H1 (cell line): Measurements from ENCODE around the gene OR2A25. TPM values are rescaled to one million over a fixed set of nuclear protein-coding genes. Genes with fewer than 3 reads are reported as not detected.

Source experiments
- BCL11A ChIP-seq, 2 experiments: IDR thresholded peaks; one replicate each; pipeline ENCODE4 v1.6.1; 2011; ENCODE audit warnings: low read depth in 2 of 2, low read length in 2 of 2, mild to moderate bottlenecking in 2 of 2
- CEBPB ChIP-seq: IDR thresholded peaks from 2 replicates; pipeline ENCODE4 v1.6.1; 2012; ENCODE audit warnings: low read depth, low read length
- CTBP2 ChIP-seq: IDR thresholded peaks from 2 replicates; pipeline ENCODE4 v1.7.0; 2011; ENCODE audit warnings: borderline replicate concordance, mild to moderate bottlenecking, moderate library complexity, mixed read lengths, low read length; ENCODE audit not compliant: insufficient read depth, insufficient read length
- POLR2AphosphoS5 ChIP-seq: IDR thresholded peaks from 2 replicates; pipeline ENCODE4 v1.6.1; 2011; ENCODE audit warnings: low read depth, low read length
- RAD21 ChIP-seq, 2 experiments: IDR thresholded peaks in 1 of 2; conservative IDR thresholded peaks in 1 of 2; 2 replicates each; pipeline ENCODE4 v1.6.1; 2011; ENCODE audit warnings: low read depth in 2 of 2, low read length in 2 of 2, improper control_type of control experiment in 1 of 2, inconsistent platforms in 1 of 2, mild to moderate bottlenecking in 1 of 2, moderate library complexity in 1 of 2
- SIX5 ChIP-seq: IDR thresholded peaks from 2 replicates; pipeline ENCODE4 v1.6.1; 2011; ENCODE audit warnings: mild to moderate bottlenecking, low read depth, low read length
- SP4 ChIP-seq: IDR thresholded peaks from 2 replicates; pipeline ENCODE4 v1.6.1; 2012; ENCODE audit warnings: low read length, inconsistent platforms
- polyA plus RNA-seq, 7 experiments: library from polyadenylated mRNA; depleted of rRNA in 3 of 7; stranded (reverse) in 5 of 7; unstranded in 2 of 7; fragments of >200 nt in 5 of 7; fragments of 200-250 nt in 2 of 7; gene quantifications; 1 replicate in 5 of 7; 2 replicates in 1 of 7; 4 replicates in 1 of 7; pipeline versions ENCODE4 v1.2.1 to v1.2.3, GENCODE V29; 2011 to 2013; ENCODE audit warnings: missing spikeins in 2 of 7, mixed read lengths in 2 of 7
- total RNA-seq: library from RNA; stranded (reverse); fragmentation: NEBNext Ultra II Directional; extraction: Animal tissue kit (Norgen Biotek cat#: 25700); gene quantifications from 2 replicates; pipeline ENCODE4 v1.2.1, GENCODE V29; 2021
- TF ChIP-seq, protein P1 (sequence below): fragments of 300-600 bp; sonication (generic); IDR thresholded peaks from 2 replicates; pipeline ENCODE4 v1.7.1; 2012; ENCODE audit warnings: low read length, moderate library complexity, mild to moderate bottlenecking, inconsistent platforms; ENCODE audit not compliant: insufficient replicate concordance
- TF ChIP-seq, protein P2 (sequence below), 3 experiments: IDR thresholded peaks; 1 replicate in 2 of 3; 2 replicates in 1 of 3; pipeline versions ENCODE4 v1.5.1 to v1.6.1; 2011; ENCODE audit warnings: low read length in 3 of 3, mild to moderate bottlenecking in 3 of 3, inconsistent platforms in 2 of 3, low read depth in 1 of 3, moderate library complexity in 1 of 3; ENCODE audit not compliant: insufficient read depth in 1 of 3; ENCODE audit errors: control extremely low read depth in 1 of 3

The OR2A25 gene
- total and polyA plus RNA-seq, 2 of the 8 experiments (the other 6 are each of a cell fraction or from before 2014, with no cell fraction given) = not detected

DNA sequence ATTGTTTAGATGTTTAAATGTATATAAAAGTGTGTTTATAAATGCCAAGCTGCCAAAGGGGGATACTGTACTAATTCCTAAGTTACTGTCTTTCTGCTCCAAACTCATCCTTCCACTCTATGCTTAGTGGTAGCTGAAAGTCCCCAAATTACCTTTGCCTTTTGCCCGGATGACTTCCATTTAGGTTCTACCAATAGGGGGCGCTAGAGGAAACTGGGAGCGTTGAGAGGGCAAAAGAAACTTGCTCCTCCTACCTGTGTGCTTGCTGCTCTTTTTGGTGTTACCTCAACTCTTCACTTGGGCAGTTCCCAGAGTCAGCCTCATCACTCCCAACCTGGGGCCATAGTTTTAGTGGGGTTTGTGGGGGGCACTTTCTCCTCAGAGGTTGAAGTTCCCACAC is 5.9 kb upstream of the OR2A25 start (continued):
- TF ChIP-seq, protein P1, sequence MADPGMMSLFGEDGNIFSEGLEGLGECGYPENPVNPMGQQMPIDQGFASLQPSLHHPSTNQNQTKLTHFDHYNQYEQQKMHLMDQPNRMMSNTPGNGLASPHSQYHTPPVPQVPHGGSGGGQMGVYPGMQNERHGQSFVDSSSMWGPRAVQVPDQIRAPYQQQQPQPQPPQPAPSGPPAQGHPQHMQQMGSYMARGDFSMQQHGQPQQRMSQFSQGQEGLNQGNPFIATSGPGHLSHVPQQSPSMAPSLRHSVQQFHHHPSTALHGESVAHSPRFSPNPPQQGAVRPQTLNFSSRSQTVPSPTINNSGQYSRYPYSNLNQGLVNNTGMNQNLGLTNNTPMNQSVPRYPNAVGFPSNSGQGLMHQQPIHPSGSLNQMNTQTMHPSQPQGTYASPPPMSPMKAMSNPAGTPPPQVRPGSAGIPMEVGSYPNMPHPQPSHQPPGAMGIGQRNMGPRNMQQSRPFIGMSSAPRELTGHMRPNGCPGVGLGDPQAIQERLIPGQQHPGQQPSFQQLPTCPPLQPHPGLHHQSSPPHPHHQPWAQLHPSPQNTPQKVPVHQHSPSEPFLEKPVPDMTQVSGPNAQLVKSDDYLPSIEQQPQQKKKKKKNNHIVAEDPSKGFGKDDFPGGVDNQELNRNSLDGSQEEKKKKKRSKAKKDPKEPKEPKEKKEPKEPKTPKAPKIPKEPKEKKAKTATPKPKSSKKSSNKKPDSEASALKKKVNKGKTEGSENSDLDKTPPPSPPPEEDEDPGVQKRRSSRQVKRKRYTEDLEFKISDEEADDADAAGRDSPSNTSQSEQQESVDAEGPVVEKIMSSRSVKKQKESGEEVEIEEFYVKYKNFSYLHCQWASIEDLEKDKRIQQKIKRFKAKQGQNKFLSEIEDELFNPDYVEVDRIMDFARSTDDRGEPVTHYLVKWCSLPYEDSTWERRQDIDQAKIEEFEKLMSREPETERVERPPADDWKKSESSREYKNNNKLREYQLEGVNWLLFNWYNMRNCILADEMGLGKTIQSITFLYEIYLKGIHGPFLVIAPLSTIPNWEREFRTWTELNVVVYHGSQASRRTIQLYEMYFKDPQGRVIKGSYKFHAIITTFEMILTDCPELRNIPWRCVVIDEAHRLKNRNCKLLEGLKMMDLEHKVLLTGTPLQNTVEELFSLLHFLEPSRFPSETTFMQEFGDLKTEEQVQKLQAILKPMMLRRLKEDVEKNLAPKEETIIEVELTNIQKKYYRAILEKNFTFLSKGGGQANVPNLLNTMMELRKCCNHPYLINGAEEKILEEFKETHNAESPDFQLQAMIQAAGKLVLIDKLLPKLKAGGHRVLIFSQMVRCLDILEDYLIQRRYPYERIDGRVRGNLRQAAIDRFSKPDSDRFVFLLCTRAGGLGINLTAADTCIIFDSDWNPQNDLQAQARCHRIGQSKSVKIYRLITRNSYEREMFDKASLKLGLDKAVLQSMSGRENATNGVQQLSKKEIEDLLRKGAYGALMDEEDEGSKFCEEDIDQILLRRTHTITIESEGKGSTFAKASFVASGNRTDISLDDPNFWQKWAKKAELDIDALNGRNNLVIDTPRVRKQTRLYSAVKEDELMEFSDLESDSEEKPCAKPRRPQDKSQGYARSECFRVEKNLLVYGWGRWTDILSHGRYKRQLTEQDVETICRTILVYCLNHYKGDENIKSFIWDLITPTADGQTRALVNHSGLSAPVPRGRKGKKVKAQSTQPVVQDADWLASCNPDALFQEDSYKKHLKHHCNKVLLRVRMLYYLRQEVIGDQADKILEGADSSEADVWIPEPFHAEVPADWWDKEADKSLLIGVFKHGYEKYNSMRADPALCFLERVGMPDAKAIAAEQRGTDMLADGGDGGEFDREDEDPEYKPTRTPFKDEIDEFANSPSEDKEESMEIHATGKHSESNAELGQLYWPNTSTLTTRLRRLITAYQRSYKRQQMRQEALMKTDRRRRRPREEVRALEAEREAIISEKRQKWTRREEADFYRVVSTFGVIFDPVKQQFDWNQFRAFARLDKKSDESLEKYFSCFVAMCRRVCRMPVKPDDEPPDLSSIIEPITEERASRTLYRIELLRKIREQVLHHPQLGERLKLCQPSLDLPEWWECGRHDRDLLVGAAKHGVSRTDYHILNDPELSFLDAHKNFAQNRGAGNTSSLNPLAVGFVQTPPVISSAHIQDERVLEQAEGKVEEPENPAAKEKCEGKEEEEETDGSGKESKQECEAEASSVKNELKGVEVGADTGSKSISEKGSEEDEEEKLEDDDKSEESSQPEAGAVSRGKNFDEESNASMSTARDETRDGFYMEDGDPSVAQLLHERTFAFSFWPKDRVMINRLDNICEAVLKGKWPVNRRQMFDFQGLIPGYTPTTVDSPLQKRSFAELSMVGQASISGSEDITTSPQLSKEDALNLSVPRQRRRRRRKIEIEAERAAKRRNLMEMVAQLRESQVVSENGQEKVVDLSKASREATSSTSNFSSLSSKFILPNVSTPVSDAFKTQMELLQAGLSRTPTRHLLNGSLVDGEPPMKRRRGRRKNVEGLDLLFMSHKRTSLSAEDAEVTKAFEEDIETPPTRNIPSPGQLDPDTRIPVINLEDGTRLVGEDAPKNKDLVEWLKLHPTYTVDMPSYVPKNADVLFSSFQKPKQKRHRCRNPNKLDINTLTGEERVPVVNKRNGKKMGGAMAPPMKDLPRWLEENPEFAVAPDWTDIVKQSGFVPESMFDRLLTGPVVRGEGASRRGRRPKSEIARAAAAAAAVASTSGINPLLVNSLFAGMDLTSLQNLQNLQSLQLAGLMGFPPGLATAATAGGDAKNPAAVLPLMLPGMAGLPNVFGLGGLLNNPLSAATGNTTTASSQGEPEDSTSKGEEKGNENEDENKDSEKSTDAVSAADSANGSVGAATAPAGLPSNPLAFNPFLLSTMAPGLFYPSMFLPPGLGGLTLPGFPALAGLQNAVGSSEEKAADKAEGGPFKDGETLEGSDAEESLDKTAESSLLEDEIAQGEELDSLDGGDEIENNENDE = no peak
- no peak for TF ChIP-seq SIX5
- no peak for TF ChIP-seq SP4
- TF ChIP-seq POLR2AphosphoS5 = no peak
- TF ChIP-seq RAD21 (IDR thresholded peaks at IDR 0.05 in 1 of 2, conservative IDR thresholded peaks at IDR 0.05 in 1 of 2; ENCODE audit: low read depth in 2 of 2, low read length in 2 of 2) = peak; percentile 30 to 57
- TF ChIP-seq BCL11A (IDR thresholded peaks at IDR 0.05; ENCODE audit: low read depth in 2 of 2, low read length in 2 of 2) = no peak
- TF ChIP-seq, protein P2, sequence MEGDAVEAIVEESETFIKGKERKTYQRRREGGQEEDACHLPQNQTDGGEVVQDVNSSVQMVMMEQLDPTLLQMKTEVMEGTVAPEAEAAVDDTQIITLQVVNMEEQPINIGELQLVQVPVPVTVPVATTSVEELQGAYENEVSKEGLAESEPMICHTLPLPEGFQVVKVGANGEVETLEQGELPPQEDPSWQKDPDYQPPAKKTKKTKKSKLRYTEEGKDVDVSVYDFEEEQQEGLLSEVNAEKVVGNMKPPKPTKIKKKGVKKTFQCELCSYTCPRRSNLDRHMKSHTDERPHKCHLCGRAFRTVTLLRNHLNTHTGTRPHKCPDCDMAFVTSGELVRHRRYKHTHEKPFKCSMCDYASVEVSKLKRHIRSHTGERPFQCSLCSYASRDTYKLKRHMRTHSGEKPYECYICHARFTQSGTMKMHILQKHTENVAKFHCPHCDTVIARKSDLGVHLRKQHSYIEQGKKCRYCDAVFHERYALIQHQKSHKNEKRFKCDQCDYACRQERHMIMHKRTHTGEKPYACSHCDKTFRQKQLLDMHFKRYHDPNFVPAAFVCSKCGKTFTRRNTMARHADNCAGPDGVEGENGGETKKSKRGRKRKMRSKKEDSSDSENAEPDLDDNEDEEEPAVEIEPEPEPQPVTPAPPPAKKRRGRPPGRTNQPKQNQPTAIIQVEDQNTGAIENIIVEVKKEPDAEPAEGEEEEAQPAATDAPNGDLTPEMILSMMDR (IDR thresholded peaks at IDR 0.05; ENCODE audit: control extremely low read depth in 1 of 3, insufficient read depth in 1 of 3, low read depth in 1 of 3, low read length in 3 of 3) = peak; percentile 5 to 74 (median 62)
- no peak for TF ChIP-seq CEBPB
- no peak for TF ChIP-seq CTBP2
